CD4-positive, alpha-beta T cell treated with Interferon alpha-2 for 1 hour (primary cell): ENCODE measurements around the gene XAF1.
"Not testable (repeated sequence)": the region's sequence is repeated elsewhere in the genome, so short reads cannot be mapped to it uniquely, and the experiment has no call there.

Experiments used
- DNase-seq, 2 donors: peaks; one replicate each; pipeline ENCODE4 v3.0.0-alpha.2; 2020 to 2022

Gene XAF1

GRCh38 chr17:6812295-6812694 lies 56.4 kb downstream of the XAF1 start:
- no peak for DNase-seq

GRCh38 chr17:6815775-6816174 lies 59.9 kb downstream of the XAF1 start:
- DNase-seq = no peak

DNA sequence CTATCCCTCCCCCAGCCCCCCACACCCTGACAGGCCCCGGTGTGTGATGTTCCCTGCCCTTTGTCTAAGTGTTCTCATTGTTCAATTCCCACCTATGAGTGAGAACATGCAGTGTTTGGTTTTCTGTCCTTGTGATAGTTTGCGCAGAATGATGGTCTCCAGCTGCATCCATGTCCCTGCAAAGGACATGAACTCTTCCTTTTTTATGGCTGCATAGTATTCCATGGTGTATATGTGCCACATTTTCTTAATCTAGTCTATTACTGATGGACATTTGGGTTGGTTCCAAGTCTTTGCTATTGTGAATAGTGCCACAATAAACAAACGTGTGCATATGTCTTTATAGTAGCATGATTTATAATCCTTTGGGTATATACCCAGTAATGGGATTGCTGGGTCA lies 60.5 kb downstream of the XAF1 start:
- not testable (repeated sequence) for DNase-seq

DNA sequence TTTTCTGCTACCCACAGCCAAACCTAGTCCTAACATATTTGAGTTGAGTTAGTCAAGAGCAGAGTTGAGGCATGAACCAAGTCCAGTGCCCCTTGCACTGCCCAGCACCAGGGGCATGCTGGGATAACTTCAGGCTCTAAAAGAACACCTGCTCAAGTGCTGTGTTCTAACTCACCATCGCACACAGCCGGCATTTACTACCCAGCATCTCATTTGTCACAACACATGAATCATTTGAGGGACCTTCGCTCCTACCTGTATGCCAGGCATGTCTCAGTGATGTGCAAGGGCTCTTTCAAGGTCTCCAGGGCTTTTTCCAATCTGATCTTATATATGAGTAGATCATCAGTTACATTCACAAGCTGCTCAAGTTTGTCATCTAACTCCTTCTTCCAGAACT lies 63.1 kb downstream of the XAF1 start:
- DNase-seq = no peak

DNA sequence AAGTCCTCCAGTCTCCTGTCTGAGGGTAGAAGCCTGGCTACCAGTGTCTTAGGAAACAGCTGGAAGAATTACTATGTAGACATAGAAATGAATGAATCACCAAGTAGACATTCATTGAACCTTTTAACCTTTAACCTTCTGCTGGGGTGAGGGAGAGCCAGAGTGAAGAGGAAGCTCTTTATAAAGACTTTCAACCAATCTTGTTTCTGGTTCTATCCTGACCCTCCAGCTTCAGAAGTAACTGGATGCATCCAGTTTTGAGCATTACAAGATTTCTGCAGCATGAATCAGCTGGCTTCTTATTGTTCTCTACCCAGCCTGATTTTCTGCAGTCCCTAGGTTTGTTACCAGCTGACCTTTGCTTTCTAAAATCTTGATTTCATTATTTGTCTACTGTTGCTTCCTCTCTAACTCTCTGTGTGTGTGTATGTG lies 67.2 kb downstream of the XAF1 start:
- no peak for DNase-seq
